ENCODE results near the gene ERICH4.

The ERICH4 gene

GRCh38 chr19:41430922-41431321 lies 12.0 kb upstream of the ERICH4 start:
- TF ChIP-seq CTCF (IDR thresholded peaks at IDR 0.05; ENCODE audit: borderline replicate concordance, extremely low read depth, low read length, poor library complexity, severe bottlenecking) (no peak), EZH2 (IDR thresholded peaks at IDR 0.05; ENCODE audit: borderline replicate concordance, low read depth, low read length, severe bottlenecking) (no peak)
- DNase-seq (no peak), ATAC-seq (ENCODE audit: insufficient read depth, low read depth) (no peak)
- Histone ChIP-seq H4K20me1 (ENCODE audit: insufficient read depth, low read length) (no peaks in the 10 kb centered on the region), H3K9me3 (ENCODE audit: insufficient read depth, low read length, severe bottlenecking) (no peaks in the 10 kb centered on the region), H3K27me3 (ENCODE audit: insufficient read depth, low read length, poor library complexity) (no peaks in the 10 kb centered on the region), H2AFZ (ENCODE audit: low read depth, low read length) (no peak overlapping the region), H3K9ac (ENCODE audit: low read depth, low read length) (no peak overlapping the region), H3K4me2 (ENCODE audit: insufficient read depth, low read length) (no peak overlapping the region), H3K27ac (ENCODE audit: low read length) (no peak overlapping the region), H3K4me1 (ENCODE audit: insufficient read depth, low read length) (no peaks in the 10 kb centered on the region), H3K79me2 (ENCODE audit: insufficient read depth, low read length) (no peaks in the 10 kb centered on the region), H3K36me3 (ENCODE audit: insufficient read depth, low read length) (peaks cover 34% of the 10 kb centered on the region), H3K4me3 (ENCODE audit: low read depth in 1 of 2, low read length in 2 of 2) (no peak overlapping the region)

GRCh38 chr19:41431426-41432386 lies 11.2 kb upstream of the ERICH4 start:
- H3K9me3 ChIP-seq (ENCODE audit: insufficient read depth, low read length, severe bottlenecking): no peaks in the 10 kb centered on the region
- H3K4me3 ChIP-seq (ENCODE audit: low read depth in 1 of 2, low read length in 2 of 2): no peak overlapping the region
- no peaks in the 10 kb centered on the region for H3K4me1 ChIP-seq (ENCODE audit: insufficient read depth, low read length)
- no peak overlapping the region for H2AFZ ChIP-seq (ENCODE audit: low read depth, low read length)
- H3K4me2 ChIP-seq (ENCODE audit: insufficient read depth, low read length): no peak overlapping the region
- no peak overlapping the region for H3K9ac ChIP-seq (ENCODE audit: low read depth, low read length)
- no peaks in the 10 kb centered on the region for H3K79me2 ChIP-seq (ENCODE audit: insufficient read depth, low read length)
- no peaks in the 10 kb centered on the region for H4K20me1 ChIP-seq (ENCODE audit: insufficient read depth, low read length)
- H3K36me3 ChIP-seq (ENCODE audit: insufficient read depth, low read length): peaks cover 37% of the 10 kb centered on the region
- H3K27ac ChIP-seq (ENCODE audit: low read length): no peak overlapping the region
- DNase-seq (no peak), ATAC-seq (ENCODE audit: insufficient read depth, low read depth) (no peak)
- H3K27me3 ChIP-seq (ENCODE audit: insufficient read depth, low read length, poor library complexity): no peaks in the 10 kb centered on the region
- TF ChIP-seq CTCF (IDR thresholded peaks at IDR 0.05; ENCODE audit: borderline replicate concordance, extremely low read depth, low read length, poor library complexity, severe bottlenecking) (peak; percentile 38), EZH2 (IDR thresholded peaks at IDR 0.05; ENCODE audit: borderline replicate concordance, low read depth, low read length, severe bottlenecking) (no peak)

DNA sequence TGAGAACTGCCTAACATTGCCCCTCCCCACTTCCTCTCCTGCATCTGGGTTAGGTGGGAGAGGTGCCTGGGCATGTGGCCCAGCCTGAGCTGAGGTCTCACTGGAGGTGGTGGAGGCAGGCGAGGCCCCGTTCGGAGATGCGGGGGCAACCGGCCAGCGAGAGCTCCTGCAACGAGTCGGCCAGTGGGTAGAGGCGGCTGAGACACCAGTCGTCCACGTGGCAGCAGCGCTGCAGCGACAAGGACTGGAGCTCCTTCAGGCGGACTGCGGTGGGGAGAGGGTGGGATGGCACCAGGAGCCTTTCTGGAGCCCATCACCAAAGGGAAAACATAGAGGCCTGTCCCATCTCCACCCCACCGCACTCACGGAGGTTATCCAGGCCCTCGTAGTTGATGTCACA lies 9.8 kb upstream of the ERICH4 start:
- Histone ChIP-seq H3K36me3 (ENCODE audit: insufficient read depth, low read length) (peaks cover 45% of the 10 kb centered on the region), H3K27ac (ENCODE audit: low read length) (no peak overlapping the region), H3K4me3 (ENCODE audit: low read depth in 1 of 2, low read length in 2 of 2) (no peak overlapping the region), H3K9me3 (ENCODE audit: insufficient read depth, low read length, severe bottlenecking) (no peaks in the 10 kb centered on the region), H2AFZ (ENCODE audit: low read depth, low read length) (no peak overlapping the region), H3K4me2 (ENCODE audit: insufficient read depth, low read length) (no peak overlapping the region), H4K20me1 (ENCODE audit: insufficient read depth, low read length) (no peaks in the 10 kb centered on the region), H3K27me3 (ENCODE audit: insufficient read depth, low read length, poor library complexity) (no peaks in the 10 kb centered on the region), H3K9ac (ENCODE audit: low read depth, low read length) (no peak overlapping the region), H3K79me2 (ENCODE audit: insufficient read depth, low read length) (peaks cover 4% of the 10 kb centered on the region; the same call in 1 of the 2 replicates), H3K4me1 (ENCODE audit: insufficient read depth, low read length) (peaks cover 4% of the 10 kb centered on the region)
- DNase-seq: no peak
- ATAC-seq (ENCODE audit: insufficient read depth, low read depth): no peak
- TF ChIP-seq CTCF (IDR thresholded peaks at IDR 0.05; ENCODE audit: borderline replicate concordance, extremely low read depth, low read length, poor library complexity, severe bottlenecking): no peak
- no peak for TF ChIP-seq EZH2 (IDR thresholded peaks at IDR 0.05; ENCODE audit: borderline replicate concordance, low read depth, low read length, severe bottlenecking)

Data from DND-41 (cell line).